ENCODE results near the gene ASCC1. TPM values are rescaled to one million over a fixed set of nuclear protein-coding genes. Genes with fewer than 3 reads are reported as not detected.

Gene ASCC1
- polyA plus RNA-seq, 1 donor (not counting 4 experiments of a cell fraction or from before 2014, with no cell fraction given): 32.9 TPM

GRCh38 chr10:72090326-72090725 is 125.8 kb downstream of the ASCC1 start:
- H4K20me1 ChIP-seq (ENCODE audit: control insufficient read depth, extremely low read depth, insufficient read depth, low read length): no peaks in the 10 kb centered on the region
- DNase-seq (ENCODE audit: low read depth, low spot score) (no peak), FAIRE-seq (no peak)
- no peaks in the 10 kb centered on the region for H3K9me3 ChIP-seq (ENCODE audit: control insufficient read depth, low read depth, low read length)
- H3K27me3 ChIP-seq (ENCODE audit: control insufficient read depth, extremely low read depth, insufficient read depth, low read length): peaks cover 28% of the 10 kb centered on the region
- no peak overlapping the region for H3K27ac ChIP-seq (ENCODE audit: control insufficient read depth, insufficient read depth, low read length)
- TF ChIP-seq EZH2 (IDR thresholded peaks at IDR 0.05; ENCODE audit: low read length) (no peak), CTCF (optimal IDR thresholded peaks at IDR 0.05 in 1 of 3, IDR thresholded peaks at IDR 0.05 in 1 of 3, conservative IDR thresholded peaks at IDR 0.05 in 1 of 3; ENCODE audit: extremely low read depth in 1 of 3, insufficient read depth in 2 of 3, low read length in 3 of 3) (no peak)
- H3K36me3 ChIP-seq (ENCODE audit: control insufficient read depth in 2 of 2, extremely low read depth in 1 of 2, insufficient read depth in 2 of 2, low read length in 2 of 2): no peaks in the 10 kb centered on the region
- peaks cover 13% of the 10 kb centered on the region for H3K4me1 ChIP-seq (ENCODE audit: control insufficient read depth, extremely low read depth, insufficient read depth, low read length)
- dilution Hi-C loops (cut with MboI; ENCODE audit: extremely low pct_ligation_motif_present, low sequenced_read_pairs): no loop called here
- H3K4me3 ChIP-seq (ENCODE audit: control insufficient read depth in 2 of 3, extremely low read depth in 1 of 3, insufficient read depth in 2 of 3, low read depth in 1 of 3, low read length in 3 of 3): no peak overlapping the region
- no peak overlapping the region for H3K9ac ChIP-seq (ENCODE audit: control insufficient read depth, extremely low read depth, insufficient read depth, low read length)
- no peak overlapping the region for H3K4me2 ChIP-seq (ENCODE audit: control insufficient read depth, extremely low read depth, insufficient read depth, low read depth, low read length)
- no peaks in the 10 kb centered on the region for H3K79me2 ChIP-seq (ENCODE audit: control insufficient read depth, insufficient read depth, low read length)
- no peaks in the 10 kb centered on the region for H3K9me1 ChIP-seq (ENCODE audit: control insufficient read depth, extremely low read depth, insufficient read depth, low read length)
- H2AFZ ChIP-seq (ENCODE audit: control insufficient read depth, low read length): no peak overlapping the region

- no peaks in the 10 kb centered on the region for H3K79me2 ChIP-seq (ENCODE audit: control insufficient read depth, insufficient read depth, low read length)
- FAIRE-seq (no peak), DNase-seq (ENCODE audit: low read depth, low spot score) (no peak)
- peaks cover 13% of the 10 kb centered on the region for H3K4me1 ChIP-seq (ENCODE audit: control insufficient read depth, extremely low read depth, insufficient read depth, low read length)
- no peak overlapping the region for H3K27ac ChIP-seq (ENCODE audit: control insufficient read depth, insufficient read depth, low read length)
- H3K9me1 ChIP-seq (ENCODE audit: control insufficient read depth, extremely low read depth, insufficient read depth, low read length): no peaks in the 10 kb centered on the region
- peaks cover 28% of the 10 kb centered on the region for H3K27me3 ChIP-seq (ENCODE audit: control insufficient read depth, extremely low read depth, insufficient read depth, low read length)
- no peak overlapping the region for H2AFZ ChIP-seq (ENCODE audit: control insufficient read depth, low read length)
- H3K36me3 ChIP-seq (ENCODE audit: control insufficient read depth in 2 of 2, extremely low read depth in 1 of 2, insufficient read depth in 2 of 2, low read length in 2 of 2): no peaks in the 10 kb centered on the region
- TF ChIP-seq CTCF (optimal IDR thresholded peaks at IDR 0.05 in 1 of 3, IDR thresholded peaks at IDR 0.05 in 1 of 3, conservative IDR thresholded peaks at IDR 0.05 in 1 of 3; ENCODE audit: extremely low read depth in 1 of 3, insufficient read depth in 2 of 3, low read length in 3 of 3) (no peak), EZH2 (IDR thresholded peaks at IDR 0.05; ENCODE audit: low read length) (no peak)
- no peak overlapping the region for H3K4me2 ChIP-seq (ENCODE audit: control insufficient read depth, extremely low read depth, insufficient read depth, low read depth, low read length)
- H4K20me1 ChIP-seq (ENCODE audit: control insufficient read depth, extremely low read depth, insufficient read depth, low read length): no peaks in the 10 kb centered on the region
- no peak overlapping the region for H3K4me3 ChIP-seq (ENCODE audit: control insufficient read depth in 2 of 3, extremely low read depth in 1 of 3, insufficient read depth in 2 of 3, low read depth in 1 of 3, low read length in 3 of 3)
- H3K9ac ChIP-seq (ENCODE audit: control insufficient read depth, extremely low read depth, insufficient read depth, low read length): no peak overlapping the region
- dilution Hi-C loops (cut with MboI; ENCODE audit: extremely low pct_ligation_motif_present, low sequenced_read_pairs): no loop called here
- H3K9me3 ChIP-seq (ENCODE audit: control insufficient read depth, low read depth, low read length): no peaks in the 10 kb centered on the region
These were observed 126.5 kb downstream of the ASCC1 start for GRCh38 chr10:72089618-72090017.

Measured in keratinocyte (primary cell).